CD4-positive, alpha-beta T cell treated with Interferon alpha-2 for 1 hour (primary cell): ENCODE data around the gene OIP5.
"Not testable (repeated sequence)": the region's sequence is repeated elsewhere in the genome, so short reads cannot be mapped to it uniquely, and the experiment has no call there.

Experiments
- DNase-seq, 2 donors: peaks; one replicate each; pipeline ENCODE4 v3.0.0-alpha.2; 2020 to 2022

OIP5 gene

GRCh38 chr15:41301587-41301986 is 30.8 kb downstream of the OIP5 start:
- DNase-seq: no peak

GRCh38 chr15:41301139-41301538 is 31.3 kb downstream of the OIP5 start:
- not testable (repeated sequence) for DNase-seq

- DNase-seq: no peak
These were observed 39.9 kb downstream of the OIP5 start for GRCh38 chr15:41292521-41292920.

GRCh38 chr15:41291065-41291631 is 41.2 kb downstream of the OIP5 start:
- DNase-seq: peak in 1 of 2 donors; percentile 58

- no peak for DNase-seq
These were observed 42.4 kb downstream of the OIP5 start for GRCh38 chr15:41289953-41290352.

GRCh38 chr15:41288464-41288863 is 43.9 kb downstream of the OIP5 start:
- no peak for DNase-seq

GRCh38 chr15:41286665-41287333 is 45.6 kb downstream of the OIP5 start:
- no peak for DNase-seq

- DNase-seq: no peak
These were observed 47.1 kb downstream of the OIP5 start for GRCh38 chr15:41285285-41285684.

GRCh38 chr15:41284427-41285177 is 47.8 kb downstream of the OIP5 start:
- peak in 1 of 2 donors; percentile 56 for DNase-seq

GRCh38 chr15:41283653-41284426 is 48.6 kb downstream of the OIP5 start:
- peak; percentile 98 to 99 for DNase-seq

- not testable (repeated sequence) for DNase-seq
These were observed 49.3 kb downstream of the OIP5 start for GRCh38 chr15:41282980-41283652.

- not testable (repeated sequence) for DNase-seq
These were observed 50.0 kb downstream of the OIP5 start for GRCh38 chr15:41282436-41282835.

- DNase-seq: no peak
These were observed 51.2 kb downstream of the OIP5 start for GRCh38 chr15:41281236-41281635.

- DNase-seq: no peak
These were observed 52.7 kb downstream of the OIP5 start for GRCh38 chr15:41279535-41280283.

GRCh38 chr15:41278319-41278718 is 54.1 kb downstream of the OIP5 start:
- DNase-seq: no peak

GRCh38 chr15:41276831-41277230 is 55.6 kb downstream of the OIP5 start:
- DNase-seq: no peak

- no peak for DNase-seq
These were observed 62.5 kb downstream of the OIP5 start for GRCh38 chr15:41269887-41270286.

- no peak for DNase-seq
These were observed 68.5 kb downstream of the OIP5 start for GRCh38 chr15:41263891-41264351.

- no peak for DNase-seq
These were observed 69.8 kb downstream of the OIP5 start for GRCh38 chr15:41262571-41262970.

GRCh38 chr15:41260924-41261323 is 71.5 kb downstream of the OIP5 start:
- not testable (repeated sequence) for DNase-seq

- no peak for DNase-seq
These were observed 72.7 kb downstream of the OIP5 start for GRCh38 chr15:41259546-41260189.
